Dermis blood vessel endothelial cell (primary cell): Measurements from ENCODE around the gene ALDH1A1. TPM values are rescaled to one million over a fixed set of nuclear protein-coding genes. Genes with fewer than 3 reads are reported as not detected.

Experiments used
- DNase-seq: peaks from one replicate; pipeline ENCODE4 v3.0.0; 2010
- total RNA-seq: library from RNA; depleted of rRNA; stranded (reverse); fragments of >200 nt; gene quantifications from 2 replicates; pipeline ENCODE4 v1.2.3, GENCODE V29; 2014

Gene ALDH1A1
- total RNA-seq = 1,650 and 2,914 TPM in 2 replicates

DNA sequence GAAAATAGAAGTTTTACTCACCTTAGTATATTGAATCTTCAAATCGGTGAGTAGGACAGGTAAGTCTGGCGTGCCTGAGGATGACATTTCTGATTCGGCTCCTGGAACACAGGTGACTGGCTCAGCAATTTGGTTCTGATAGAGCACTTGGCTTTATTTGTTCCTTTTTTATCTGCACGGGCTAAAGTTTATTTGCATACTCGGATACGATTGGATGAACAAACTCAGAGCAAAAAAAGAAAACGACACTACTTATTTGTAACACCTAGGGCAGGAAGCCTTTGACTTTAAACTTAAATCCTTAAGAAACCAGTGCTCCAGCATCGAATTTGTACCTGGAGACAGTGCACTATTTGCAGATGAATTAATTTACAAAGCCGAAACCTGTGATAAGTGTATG, at the start of gene ALDH1A1:
Gene ALDH1A1, minus strand, starts transcription at position 140 of the 400 bp plus-strand sequence. Its CDS starts 53 bp downstream, at position 87.
- peak; percentile 47 for DNase-seq

- no peak for DNase-seq
These were observed 49.0 kb upstream of the ALDH1A1 start for GRCh38 chr9:73001860-73002259.

DNA sequence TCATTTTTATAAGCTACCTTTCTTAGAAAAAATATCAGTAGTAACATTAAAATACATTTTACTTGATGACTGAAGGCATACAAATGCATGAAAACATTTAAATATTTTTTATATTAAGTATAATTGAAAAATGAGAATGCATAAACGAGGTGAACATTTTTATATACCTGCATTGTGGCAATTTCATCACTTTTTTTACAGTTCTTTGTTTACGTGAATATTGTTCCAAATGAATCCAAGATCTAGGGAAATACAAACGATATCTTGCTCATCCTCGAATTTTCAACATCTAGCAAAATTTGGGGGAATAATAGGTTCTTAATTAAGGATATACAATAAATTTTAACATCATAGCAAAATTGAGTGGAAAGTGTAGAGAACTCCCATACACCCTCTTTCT, 45.5 kb upstream of the ALDH1A1 start:
- DNase-seq = no peak

GRCh38 chr9:72997387-72997995, 44.6 kb upstream of the ALDH1A1 start:
- peak; percentile 75 for DNase-seq

DNA sequence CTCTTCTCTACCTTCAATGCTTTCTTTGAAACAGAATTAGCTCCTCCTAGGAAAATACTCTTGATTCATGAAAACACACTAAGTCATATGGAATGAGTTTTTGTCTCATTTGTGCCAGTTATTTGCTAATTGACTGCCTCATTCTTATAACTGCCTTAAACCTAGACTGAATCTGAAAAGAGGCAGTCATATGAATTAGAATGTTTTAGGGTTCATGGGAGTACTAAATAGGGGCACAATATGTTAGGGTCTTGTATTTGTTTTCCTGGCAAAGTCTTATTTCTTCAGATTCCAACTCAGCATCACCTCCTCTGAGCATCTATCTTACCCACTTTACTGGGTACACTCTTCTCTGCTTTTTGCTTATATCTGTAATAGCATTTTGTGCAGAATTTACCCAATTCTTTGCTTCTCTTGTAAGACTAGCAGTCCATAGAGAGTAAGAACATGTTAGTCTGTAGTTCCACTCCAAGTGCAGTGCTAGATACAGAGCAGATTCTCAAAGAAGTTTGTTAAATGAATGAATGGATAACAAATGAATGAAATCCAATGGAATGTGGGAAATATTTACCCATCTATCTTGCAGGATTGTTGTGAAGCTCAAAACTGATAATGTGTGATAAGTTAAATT, 43.9 kb upstream of the ALDH1A1 start:
- DNase-seq = peak; percentile 22

GRCh38 chr9:72996114-72996513, 43.3 kb upstream of the ALDH1A1 start:
- peak; percentile 81 for DNase-seq

DNA sequence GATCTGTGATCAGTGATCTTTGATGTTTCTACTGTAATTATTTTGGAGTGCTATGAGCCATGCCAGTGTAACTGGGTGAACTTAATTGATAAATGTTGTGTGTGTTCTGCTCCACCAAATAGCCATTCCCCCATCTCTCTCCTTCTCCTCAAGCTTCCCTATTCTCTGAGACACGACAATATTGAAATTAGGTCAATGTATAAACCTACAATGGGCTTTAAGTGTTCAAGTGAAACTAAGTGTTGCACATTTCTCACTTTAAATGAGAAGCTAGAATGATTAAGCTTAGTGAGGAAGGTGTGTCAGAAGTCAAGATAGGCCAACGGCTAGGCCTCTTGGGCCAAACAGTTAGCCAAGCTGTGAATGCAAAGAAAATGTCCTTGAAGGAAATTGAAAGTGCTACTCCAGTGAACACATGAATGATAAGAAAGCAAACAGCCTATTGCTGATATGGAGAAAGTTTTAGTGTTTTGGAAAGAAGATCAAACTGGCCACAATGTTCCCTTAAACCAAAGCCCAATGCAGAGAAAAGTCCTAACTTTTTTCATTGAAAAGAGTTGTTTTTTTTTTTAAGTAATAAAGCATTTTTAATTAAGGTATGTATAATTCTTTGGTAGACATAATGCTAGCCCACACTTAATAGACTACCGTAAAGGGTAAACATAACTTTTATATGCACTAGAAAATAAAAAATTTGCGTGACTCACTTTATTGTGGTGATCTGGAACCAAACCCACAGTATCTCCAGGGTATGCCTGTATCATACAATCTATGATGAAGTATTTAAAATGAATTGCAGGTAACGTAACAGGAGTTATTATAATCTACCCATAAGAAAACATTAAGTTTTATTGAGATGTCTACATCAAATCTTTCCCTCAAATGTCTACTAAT, 42.5 kb upstream of the ALDH1A1 start:
- no peak for DNase-seq

GRCh38 chr9:72991772-72992171, 38.9 kb upstream of the ALDH1A1 start:
- DNase-seq = no peak

DNA sequence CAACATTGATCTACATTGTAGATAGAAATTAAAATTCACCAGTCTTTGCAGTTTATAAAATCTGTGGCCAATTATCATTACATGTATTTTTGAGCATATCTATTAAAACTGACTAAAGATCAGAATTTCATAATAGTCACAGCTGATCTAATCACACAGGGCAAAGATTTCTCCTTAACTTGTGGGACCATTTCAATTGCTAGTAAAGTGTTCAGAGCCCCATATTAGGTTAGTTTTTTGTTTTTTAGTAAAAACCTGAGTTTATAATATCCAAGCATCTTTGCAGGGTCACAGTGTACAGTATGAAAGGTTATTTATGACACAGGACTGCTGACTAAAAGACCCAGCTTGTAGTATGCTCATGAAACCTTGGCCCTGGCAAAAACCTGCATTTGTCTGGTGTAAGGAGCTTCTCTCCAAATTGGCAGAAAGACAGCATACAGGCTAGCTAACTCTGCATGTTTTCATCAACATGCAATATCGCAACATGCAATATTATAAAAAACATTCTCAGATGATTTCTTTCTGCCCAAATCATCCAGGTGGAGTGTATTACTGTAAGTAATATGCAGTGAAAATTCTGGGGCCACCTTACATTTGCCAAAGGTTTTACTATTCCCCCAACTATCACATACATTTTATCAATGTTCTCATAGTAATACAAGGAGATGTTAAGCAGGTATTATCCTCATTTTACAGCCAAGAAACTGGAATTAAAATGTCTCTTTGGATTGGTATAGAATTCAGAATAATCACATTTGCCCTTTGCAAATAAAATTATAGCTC, 37.7 kb upstream of the ALDH1A1 start:
- DNase-seq = no peak

DNA sequence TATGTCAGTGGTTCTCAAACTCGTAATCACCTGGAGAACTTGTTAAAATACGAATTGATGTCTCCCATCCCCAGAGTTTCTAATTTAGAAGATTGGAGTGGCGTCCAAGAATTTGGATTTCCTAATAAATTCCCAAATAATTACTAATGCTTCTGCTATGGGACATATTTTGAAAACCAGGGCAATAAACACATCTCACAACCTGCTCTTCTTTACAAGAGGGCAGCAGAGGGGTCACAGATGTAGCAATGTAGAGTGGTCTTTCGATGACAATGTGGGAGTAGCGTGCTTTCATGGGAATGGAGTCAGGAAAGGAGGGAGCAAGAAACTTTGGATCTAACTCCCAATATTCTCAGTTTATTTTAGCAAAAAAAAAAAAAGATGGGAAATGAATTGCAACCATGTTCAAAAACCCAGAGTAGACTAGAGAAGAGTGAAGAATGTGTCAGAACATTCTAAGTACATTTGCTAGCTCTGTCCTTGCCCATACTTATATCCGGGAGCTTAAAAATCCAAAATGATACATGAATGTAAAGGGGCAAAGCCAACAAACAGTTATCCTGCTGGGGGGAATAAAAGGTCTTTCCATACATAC, 33.8 kb upstream of the ALDH1A1 start:
- DNase-seq = no peak

DNA sequence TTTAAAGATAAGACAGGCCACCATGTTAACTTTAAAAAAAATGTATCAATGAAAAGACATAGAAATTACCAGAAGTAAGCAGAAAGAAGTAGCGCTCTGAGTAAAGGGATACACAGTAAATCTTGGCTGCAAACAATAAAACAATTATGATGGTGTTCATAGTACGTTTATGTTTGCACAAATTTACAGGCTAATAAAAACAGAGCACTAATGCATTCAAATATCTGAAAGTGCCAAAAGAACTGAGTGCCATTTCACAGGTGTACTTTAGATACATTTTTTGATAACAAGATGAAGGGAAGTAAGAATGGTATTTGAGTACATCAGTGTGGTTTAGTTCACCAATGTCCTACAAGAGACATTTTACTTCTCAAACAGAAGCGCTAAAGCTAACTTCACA, 32.9 kb upstream of the ALDH1A1 start:
- DNase-seq = no peak

DNA sequence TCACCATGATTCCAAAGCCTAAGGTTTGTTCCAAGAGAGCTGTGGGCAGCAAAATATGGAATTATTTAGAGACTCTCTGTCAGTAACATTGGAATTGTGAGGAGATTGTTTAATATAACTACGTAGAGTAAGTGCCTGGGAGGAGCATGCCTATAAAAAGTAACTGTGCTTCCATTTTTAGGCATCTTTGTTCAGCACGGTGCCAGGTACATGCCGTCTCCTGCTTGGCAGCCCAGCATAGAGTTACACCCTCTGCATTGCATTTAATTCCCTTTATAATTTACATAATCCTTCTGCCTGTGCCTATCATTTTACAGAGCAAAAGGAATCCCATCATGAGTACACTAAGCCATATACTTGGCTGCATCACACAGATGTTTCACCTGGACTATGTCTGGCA, 32.1 kb upstream of the ALDH1A1 start:
- no peak for DNase-seq

DNA sequence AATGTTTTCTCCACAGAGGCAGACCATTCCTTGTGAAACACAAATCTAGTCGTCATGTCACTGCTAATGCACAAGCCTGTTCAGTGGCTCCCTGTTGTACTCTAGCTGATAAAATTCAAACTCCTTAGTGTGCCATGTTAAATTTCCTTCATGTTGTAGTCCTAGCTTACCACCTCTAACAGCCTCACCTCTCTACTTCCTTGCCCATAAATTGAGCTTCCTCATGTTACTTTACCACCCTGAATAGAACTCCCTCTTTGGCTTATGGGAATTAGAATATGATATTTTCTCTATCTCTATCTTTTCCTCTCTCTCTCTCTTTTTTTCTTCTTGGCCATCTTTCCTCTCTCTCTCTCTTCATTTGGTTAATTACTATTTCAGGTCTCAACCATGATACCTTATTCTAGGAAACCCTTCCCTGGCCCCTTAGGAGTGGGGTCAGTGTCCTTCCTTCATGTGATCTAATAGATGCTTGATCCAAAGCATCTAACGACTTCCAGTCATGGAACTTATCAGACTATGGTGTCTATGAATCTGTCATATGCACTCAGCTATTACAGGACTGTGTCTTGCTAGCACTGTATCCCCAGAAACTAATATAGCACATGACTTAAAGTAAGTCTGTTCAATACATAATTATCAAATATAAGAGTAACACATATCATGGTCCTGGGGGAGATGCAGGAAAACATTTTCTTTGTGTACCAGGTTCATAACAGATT, 31.5 kb upstream of the ALDH1A1 start:
- no peak for DNase-seq

DNA sequence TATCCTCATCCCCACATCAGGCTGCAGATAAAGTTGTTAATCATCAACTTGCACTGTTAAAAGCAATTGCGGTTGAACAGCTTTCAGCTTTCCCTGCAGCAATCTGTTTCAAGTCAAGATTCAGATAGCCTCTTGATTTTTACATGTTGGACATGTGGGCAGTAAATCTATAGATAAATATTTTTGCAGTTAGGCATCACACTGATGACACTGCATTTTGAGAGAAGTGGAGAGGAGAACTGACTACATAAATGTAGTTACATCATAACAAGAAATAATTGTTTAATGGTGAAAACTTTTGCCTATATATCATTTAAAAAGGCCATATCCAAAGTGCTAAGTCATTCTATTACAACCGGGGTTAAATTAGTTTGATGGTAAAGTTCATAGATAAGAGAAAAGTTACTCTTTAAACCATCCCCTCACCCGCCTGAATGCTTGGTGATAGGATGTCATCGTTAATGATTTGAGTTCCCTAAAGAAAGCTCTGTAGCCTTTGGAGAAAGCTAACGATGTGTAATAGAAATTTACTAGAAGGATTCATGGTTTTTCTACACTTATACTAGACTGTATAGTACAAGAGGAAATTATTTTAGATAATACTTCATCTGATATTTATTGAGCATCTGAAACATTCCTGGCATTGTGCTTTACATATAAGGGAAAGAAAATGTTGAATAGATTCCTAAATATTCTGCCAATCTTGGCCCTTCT, 30.8 kb upstream of the ALDH1A1 start:
- DNase-seq = no peak

DNA sequence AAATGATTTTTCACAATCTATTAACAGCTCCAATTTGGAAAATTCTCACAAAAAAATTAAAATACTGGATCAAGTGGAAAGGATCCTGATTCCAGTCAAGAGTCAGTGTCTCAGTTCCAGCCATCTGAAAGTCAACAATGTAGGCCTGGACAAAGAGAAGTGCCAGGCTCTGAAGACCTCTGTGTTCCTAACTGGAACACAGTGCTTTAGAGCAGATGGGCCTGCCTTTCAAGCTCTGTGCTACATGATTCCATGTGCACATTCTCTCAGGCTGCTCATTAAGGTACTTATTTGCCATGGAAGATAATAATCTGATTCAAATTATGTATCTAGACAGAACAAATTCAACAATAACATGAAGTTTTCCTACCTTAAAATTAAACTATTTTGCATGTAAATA, 30.2 kb upstream of the ALDH1A1 start:
- no peak for DNase-seq

GRCh38 chr9:72982146-72982799, 29.4 kb upstream of the ALDH1A1 start:
- no peak for DNase-seq

DNA sequence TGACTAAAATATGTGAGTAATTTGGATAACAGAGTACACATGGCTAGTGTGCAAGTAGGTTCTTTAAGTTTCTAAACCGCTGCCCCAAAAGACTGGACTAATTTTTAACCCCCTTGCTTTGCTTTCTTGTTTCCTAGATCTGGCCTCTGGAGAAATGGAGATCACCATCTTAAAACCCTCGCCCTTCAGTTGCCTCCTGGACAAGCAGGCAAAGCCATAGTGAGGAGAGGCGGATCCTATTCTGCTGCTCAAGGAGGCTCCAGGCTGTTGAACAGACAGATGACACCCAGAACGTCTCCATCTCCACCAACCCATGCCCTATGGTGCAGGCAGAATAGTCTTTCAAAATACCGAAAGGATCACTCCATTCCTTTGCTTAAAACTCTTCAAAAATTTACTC, 28.6 kb upstream of the ALDH1A1 start:
- DNase-seq = no peak

- no peak for DNase-seq
These were observed 27.9 kb upstream of the ALDH1A1 start for GRCh38 chr9:72980600-72981265.

DNA sequence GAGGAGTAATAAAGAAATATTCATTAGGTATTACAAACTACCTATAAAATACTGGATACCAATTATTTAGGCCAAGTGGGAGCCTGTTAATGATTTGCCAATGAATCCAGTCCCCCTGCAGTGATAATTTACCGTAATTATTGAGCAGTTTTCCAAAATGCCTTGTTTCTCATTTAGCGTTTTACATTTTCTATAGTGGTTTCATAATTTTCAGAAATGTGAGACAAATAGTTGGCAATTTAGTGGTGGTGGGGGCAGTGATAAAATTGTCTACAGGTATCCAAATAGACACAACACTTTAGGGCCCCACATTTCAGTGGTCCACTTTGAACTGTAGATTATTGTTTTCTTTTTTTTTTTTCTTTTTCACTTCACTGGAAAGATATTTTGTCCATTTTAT, 27.3 kb upstream of the ALDH1A1 start:
- DNase-seq = no peak
